ENCODE measurements around the gene FIBP.
A peak's percentile ranks its signal among the peaks of the same experiment; 100 is the strongest.

Gene FIBP

GRCh38 chr11:65870706-65871681, 17.3 kb downstream of the FIBP start:
- DNase-seq (ENCODE audit: low spot score): no peak

GRCh38 chr11:65870307-65870658, 18.0 kb downstream of the FIBP start:
- DNase-seq (ENCODE audit: low spot score): no peak

DNA sequence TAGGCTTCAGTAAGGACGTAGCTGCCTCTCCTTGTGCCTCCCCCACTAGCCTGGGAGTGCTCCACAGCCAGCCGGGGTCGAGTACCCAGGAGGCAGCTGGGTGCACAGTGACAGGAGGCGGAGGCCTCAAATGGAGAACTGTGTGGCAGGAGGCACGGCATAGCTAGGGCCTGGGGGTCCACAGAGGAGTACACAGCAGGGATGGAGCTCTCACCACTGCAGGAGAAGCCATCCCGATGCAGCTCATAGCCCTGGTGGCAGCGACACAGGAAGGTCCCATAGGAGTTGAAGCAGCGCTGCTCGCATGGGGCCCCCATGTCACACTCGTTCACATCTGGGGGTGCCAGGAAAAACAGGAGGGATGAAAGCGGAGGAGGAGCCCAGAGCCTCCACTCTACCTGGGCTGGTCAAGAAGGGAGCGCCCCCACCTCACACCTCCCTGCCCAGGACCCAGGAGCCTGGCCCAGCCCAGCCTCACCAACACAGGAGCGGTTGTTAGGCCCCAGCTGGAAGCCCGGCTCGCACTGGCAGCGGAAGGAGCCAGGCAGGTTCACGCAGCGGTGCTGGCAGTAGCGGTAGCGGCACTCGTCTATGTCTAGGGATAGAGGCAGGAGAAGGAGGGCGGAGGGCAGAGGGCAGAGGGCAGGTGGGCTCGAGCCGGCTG, 18.5 kb downstream of the FIBP start:
- no peak for DNase-seq (ENCODE audit: low spot score)

- no peak for DNase-seq (ENCODE audit: low spot score)
Observed at GRCh38 chr11:65868907-65869306, 19.4 kb downstream of the FIBP start.

GRCh38 chr11:65868076-65868667, 20.1 kb downstream of the FIBP start:
- no peak for DNase-seq (ENCODE audit: low spot score)

- DNase-seq (ENCODE audit: low spot score): no peak
Observed at GRCh38 chr11:65867284-65868071, 20.8 kb downstream of the FIBP start.

DNA sequence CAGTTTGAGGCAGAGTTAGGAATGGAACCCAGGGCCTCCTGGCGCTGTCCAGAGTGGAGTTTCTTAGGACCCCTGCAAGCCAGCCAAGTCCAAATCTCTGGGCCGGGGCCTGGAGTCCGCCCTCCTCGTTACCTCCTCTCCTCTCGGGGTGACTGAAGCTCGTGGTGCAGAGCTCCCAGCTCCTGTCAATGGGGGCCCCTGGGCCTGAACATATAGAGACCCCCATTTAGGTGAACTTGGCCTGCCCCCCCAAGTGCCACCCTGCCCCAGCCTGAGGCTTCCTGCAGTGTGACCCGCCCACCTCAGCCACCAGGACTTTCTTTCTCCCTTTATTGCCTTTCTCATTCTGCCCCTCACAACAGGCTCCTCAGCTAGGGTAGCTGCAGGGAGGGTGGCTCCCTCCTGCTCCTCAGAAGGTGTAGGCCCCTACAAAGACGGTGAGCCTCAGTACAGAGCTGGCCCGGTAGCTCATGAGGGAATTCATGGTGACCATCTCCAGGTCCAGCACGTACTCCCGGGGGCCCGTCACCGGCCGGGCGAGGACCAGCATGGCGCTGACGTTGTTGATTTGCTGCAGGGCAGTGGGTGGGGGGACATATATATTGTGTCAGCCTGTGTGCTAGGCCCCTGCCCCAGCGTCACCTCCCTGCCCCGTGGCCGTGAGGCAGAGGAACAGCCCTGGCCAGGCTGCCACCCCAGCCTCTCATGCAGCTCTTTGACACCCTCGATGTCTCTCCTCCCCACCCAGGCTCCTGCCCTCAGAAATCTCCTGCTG, 21.6 kb downstream of the FIBP start:
- DNase-seq (ENCODE audit: low spot score): no peak

DNA sequence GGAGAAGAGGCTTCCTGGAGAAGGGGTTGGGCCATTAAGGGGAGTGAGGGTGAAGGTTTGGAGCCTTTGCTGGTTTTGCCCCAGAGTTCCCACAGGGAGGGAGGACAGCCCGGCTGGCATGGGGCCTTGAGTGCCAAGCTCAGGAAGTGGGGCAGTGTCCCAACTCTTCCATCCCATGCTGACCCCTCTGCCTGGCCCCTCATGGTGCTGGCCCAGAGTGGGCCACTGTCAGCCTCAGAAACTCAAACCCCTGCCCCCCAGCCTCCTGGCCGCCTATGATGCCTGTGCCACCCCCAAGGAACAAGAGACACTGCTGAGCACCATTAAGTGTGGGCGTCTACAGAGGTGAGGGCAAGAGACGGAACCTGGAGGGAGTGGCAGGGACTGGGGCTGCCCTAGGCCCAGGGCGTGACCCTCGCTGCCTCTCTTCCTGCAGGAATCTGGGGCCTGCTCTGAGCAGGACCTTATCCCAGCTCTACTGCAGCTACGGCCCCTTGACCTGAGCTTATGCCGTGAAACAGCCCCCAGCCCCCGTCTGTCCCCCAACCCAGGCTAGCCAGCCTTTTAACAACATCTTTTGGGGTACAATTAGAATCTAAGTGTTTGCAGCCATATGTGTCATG, 22.6 kb downstream of the FIBP start:
- DNase-seq (ENCODE audit: low spot score): no peak

- DNase-seq (ENCODE audit: low spot score): no peak
Observed at GRCh38 chr11:65864706-65865471, 23.4 kb downstream of the FIBP start.

GRCh38 chr11:65863889-65864705, 24.2 kb downstream of the FIBP start:
- no peak for DNase-seq (ENCODE audit: low spot score)

DNA sequence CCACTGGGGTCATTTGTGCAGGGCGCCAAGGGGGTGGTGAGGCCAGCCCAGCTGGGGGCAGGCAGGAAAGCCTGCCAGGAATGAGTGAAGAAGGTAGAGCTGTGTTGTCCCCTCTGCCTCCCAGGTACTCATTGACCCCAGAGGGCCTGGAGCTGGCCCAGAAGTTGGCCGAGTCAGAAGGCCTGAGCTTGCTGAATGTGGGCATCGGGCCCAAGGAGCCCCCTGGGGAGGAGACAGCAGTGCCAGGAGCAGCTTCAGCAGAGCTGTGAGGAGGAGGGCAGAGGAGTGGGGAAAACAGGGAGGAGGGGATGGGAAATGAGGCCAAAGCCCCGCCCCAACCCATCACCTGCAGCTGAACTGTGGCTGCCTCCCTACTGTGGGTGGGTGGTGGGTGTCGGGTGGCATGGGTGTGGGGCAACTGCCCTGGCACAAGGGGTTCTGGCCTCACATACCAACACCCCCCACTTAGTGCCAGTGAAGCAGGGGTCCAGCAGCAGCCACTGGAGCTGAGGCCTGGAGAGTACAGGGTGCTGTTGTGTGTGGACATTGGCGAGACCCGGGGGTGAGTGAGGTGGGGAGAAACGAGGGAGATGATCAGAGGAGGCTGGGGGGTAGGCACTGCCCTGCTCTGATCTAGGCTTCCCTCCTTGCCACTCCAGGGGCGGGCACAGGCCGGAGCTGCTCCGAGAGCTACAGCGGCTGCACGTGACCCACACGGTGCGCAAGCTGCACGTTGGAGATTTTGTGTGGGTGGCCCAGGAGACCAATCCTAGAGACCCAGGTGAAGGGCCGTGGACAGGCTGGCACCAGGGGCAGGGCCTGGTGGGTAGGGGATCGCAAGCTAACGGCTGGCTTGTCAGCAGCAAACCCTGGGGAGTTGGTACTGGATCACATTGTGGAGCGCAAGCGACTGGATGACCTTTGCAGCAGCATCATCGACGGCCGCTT, 25.1 kb downstream of the FIBP start:
- DNase-seq (ENCODE audit: low spot score): no peak

DNA sequence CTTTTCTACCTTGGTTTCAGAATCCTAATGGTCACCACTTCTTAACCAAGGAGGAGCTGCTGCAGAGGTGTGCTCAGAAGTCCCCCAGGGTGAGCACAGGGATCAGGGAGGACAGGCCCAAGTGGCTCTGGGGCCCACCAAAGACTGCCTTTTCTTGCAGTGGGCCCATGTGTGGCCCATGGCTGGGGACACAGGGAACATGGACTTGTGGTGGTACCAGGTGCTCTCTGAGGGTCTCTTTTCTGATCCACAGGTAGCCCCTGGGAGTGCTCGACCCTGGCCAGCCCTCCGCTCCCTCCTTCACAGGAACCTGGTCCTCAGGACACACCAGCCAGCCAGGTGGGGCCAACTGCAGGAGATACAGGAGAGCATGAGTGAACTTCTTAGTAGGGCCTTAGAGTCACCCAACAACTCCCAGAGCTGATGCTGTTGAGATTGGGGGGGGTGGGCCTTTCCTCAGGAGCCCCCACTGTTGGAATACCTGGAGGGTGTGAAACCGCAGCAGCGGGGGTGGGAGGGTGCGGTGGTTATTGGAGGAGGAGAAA, 26.0 kb downstream of the FIBP start:
- DNase-seq (ENCODE audit: low spot score): no peak

- no peak for DNase-seq (ENCODE audit: low spot score)
Observed at GRCh38 chr11:65861533-65862183, 26.6 kb downstream of the FIBP start.

GRCh38 chr11:65861165-65861505, 27.1 kb downstream of the FIBP start:
- DNase-seq (ENCODE audit: low spot score): no peak

- DNase-seq (ENCODE audit: low spot score): peak; percentile 92
Observed at GRCh38 chr11:65860278-65861164, 27.8 kb downstream of the FIBP start, which contains the start of gene MUS81. MUS81 (plus strand) TSS chr11:65860433; CDS start chr11:65860754, 321 bp downstream.

GRCh38 chr11:65859812-65860277, 28.4 kb downstream of the FIBP start:
- no peak for DNase-seq (ENCODE audit: low spot score)
